GM06990 (cell line): Measurements from ENCODE around the gene ZFAND3.
"Not testable (repeated sequence)": the region's sequence is repeated elsewhere in the genome, so short reads cannot be mapped to it uniquely, and the experiment has no call there.

Experiments used
- DNase-seq: peaks from one replicate; pipeline ENCODE4 v3.0.0-alpha.2; 2011; ENCODE audit not compliant: insufficient read length; ENCODE audit errors: extremely low read depth
- H3K27me3 ChIP-seq: replicated peaks from 2 replicates; pipeline ENCODE4 v1.6.0; 2011; ENCODE audit warnings: low read length; ENCODE audit not compliant: control insufficient read depth, insufficient read depth
- H3K36me3 ChIP-seq: 2 replicates; pipeline ENCODE4 v1.5.1; 2011; ENCODE audit warnings: low read length; ENCODE audit not compliant: control insufficient read depth, insufficient read depth
- H3K4me3 ChIP-seq: replicated peaks from 2 replicates; pipeline ENCODE4 v1.5.1; 2011; ENCODE audit warnings: low read depth, mild to moderate bottlenecking, control low read depth, low read length
- CTCF ChIP-seq: IDR thresholded peaks from 2 replicates; pipeline ENCODE4 v1.5.1; 2011; ENCODE audit warnings: low read length, control low read depth, mild to moderate bottlenecking, inconsistent platforms; ENCODE audit not compliant: insufficient read depth, poor library complexity, severe bottlenecking

ZFAND3 gene

GRCh38 chr6:38035478-38035877 lies 216.0 kb downstream of the ZFAND3 start:
- H3K36me3 ChIP-seq: no peaks in the 10 kb centered on the region
- no peak for TF ChIP-seq CTCF
- no peak for DNase-seq

GRCh38 chr6:38039502-38039901 lies 220.0 kb downstream of the ZFAND3 start:
- Histone ChIP-seq H3K4me3 (no peak overlapping the region), H3K36me3 (no peaks in the 10 kb centered on the region), H3K27me3 (no peaks in the 10 kb centered on the region)
- TF ChIP-seq CTCF: no peak
- no peak for DNase-seq

More at GRCh38 chr6:38035478-38035877, 216.0 kb downstream of the ZFAND3 start:
- H3K4me3 ChIP-seq: no peak overlapping the region
- H3K27me3 ChIP-seq: no peaks in the 10 kb centered on the region

- no peak overlapping the region for H3K4me3 ChIP-seq
- no peak for DNase-seq
- no peaks in the 10 kb centered on the region for H3K27me3 ChIP-seq
- no peak for TF ChIP-seq CTCF
- no peaks in the 10 kb centered on the region for H3K36me3 ChIP-seq
Measured at GRCh38 chr6:38040254-38040653, 220.7 kb downstream of the ZFAND3 start.

- DNase-seq: no peak
- Histone ChIP-seq H3K4me3 (no peak overlapping the region), H3K27me3 (no peaks in the 10 kb centered on the region), H3K36me3 (no peaks in the 10 kb centered on the region)
- TF ChIP-seq CTCF: no peak
Measured at GRCh38 chr6:38043259-38043753, 223.8 kb downstream of the ZFAND3 start.

- TF ChIP-seq CTCF: no peak
- no peaks in the 10 kb centered on the region for H3K36me3 ChIP-seq
- DNase-seq: no peak
- no peak overlapping the region for H3K4me3 ChIP-seq
- H3K27me3 ChIP-seq: no peaks in the 10 kb centered on the region
Measured at GRCh38 chr6:38045701-38046305, 226.3 kb downstream of the ZFAND3 start.

- no peaks in the 10 kb centered on the region for H3K36me3 ChIP-seq
- no peaks in the 10 kb centered on the region for H3K27me3 ChIP-seq
- no peak overlapping the region for H3K4me3 ChIP-seq
- DNase-seq: no peak
- no peak for TF ChIP-seq CTCF
Measured at GRCh38 chr6:38047562-38047961, 228.0 kb downstream of the ZFAND3 start.

- H3K36me3 ChIP-seq, DNase-seq, H3K27me3 ChIP-seq, H3K4me3 ChIP-seq: not testable (repeated sequence)
Measured at GRCh38 chr6:38049861-38050397, 230.4 kb downstream of the ZFAND3 start.
